Activated naive CD8-positive, alpha-beta T cell (primary cell): ENCODE measurements around the gene TMEM238L.

Source experiments
- H3K27ac Mint-ChIP-seq: one replicate; pipeline ENCODE4 v1.8.0; 2021; ENCODE audit warnings: mixed read lengths
- H3K27me3 Mint-ChIP-seq: one replicate; pipeline ENCODE4 v1.8.0; 2021; ENCODE audit warnings: mixed read lengths
- H3K36me3 Mint-ChIP-seq: one replicate; pipeline ENCODE4 v1.8.0; 2021; ENCODE audit warnings: mixed read lengths
- H3K4me1 Mint-ChIP-seq: one replicate; pipeline ENCODE4 v1.8.0; 2021; ENCODE audit warnings: low read depth, mixed read lengths
- H3K4me3 Mint-ChIP-seq: one replicate; pipeline ENCODE4 v1.8.0; 2021; ENCODE audit warnings: mild to moderate bottlenecking, mixed read lengths
- H3K9me3 Mint-ChIP-seq: one replicate; pipeline ENCODE4 v1.8.0; 2021; ENCODE audit warnings: low read depth, mixed read lengths

TMEM238L gene

GRCh38 chr17:10793256-10793655, 10.6 kb downstream of the TMEM238L start:
- H3K36me3 Mint-ChIP-seq, result no peaks in the 10 kb centered on the region
- no peaks in the 10 kb centered on the region for H3K4me1 Mint-ChIP-seq
- H3K27ac Mint-ChIP-seq, result no peak overlapping the region
- H3K9me3 Mint-ChIP-seq, result no peaks in the 10 kb centered on the region
- H3K27me3 Mint-ChIP-seq, result no peaks in the 10 kb centered on the region
- H3K4me3 Mint-ChIP-seq, result no peak overlapping the region

GRCh38 chr17:10792151-10792550, 11.7 kb downstream of the TMEM238L start:
- Mint-ChIP-seq H3K4me3 (no peak overlapping the region), H3K36me3 (no peaks in the 10 kb centered on the region), H3K9me3 (no peaks in the 10 kb centered on the region)

GRCh38 chr17:10790491-10791401, 13.2 kb downstream of the TMEM238L start:
- H3K4me3 Mint-ChIP-seq, result no peak overlapping the region
- peaks cover 3% of the 10 kb centered on the region for H3K27me3 Mint-ChIP-seq
- H3K27ac Mint-ChIP-seq, result no peak overlapping the region
- H3K36me3 Mint-ChIP-seq, result no peaks in the 10 kb centered on the region
- no peaks in the 10 kb centered on the region for H3K9me3 Mint-ChIP-seq
- no peaks in the 10 kb centered on the region for H3K4me1 Mint-ChIP-seq

More at GRCh38 chr17:10792151-10792550, 11.7 kb downstream of the TMEM238L start:
- no peaks in the 10 kb centered on the region for H3K27me3 Mint-ChIP-seq
- H3K4me1 Mint-ChIP-seq, result no peaks in the 10 kb centered on the region
- no peak overlapping the region for H3K27ac Mint-ChIP-seq

- H3K4me1 Mint-ChIP-seq, result no peaks in the 10 kb centered on the region
- H3K36me3 Mint-ChIP-seq, result peaks cover 4% of the 10 kb centered on the region
- no peak overlapping the region for H3K4me3 Mint-ChIP-seq
- H3K27ac Mint-ChIP-seq, result no peak overlapping the region
- H3K27me3 Mint-ChIP-seq, result peaks cover 3% of the 10 kb centered on the region
- no peaks in the 10 kb centered on the region for H3K9me3 Mint-ChIP-seq
These were observed 14.1 kb downstream of the TMEM238L start for GRCh38 chr17:10789694-10790271.

- Mint-ChIP-seq H3K4me1 (no peaks in the 10 kb centered on the region), H3K4me3 (no peak overlapping the region), H3K36me3 (peaks cover 13% of the 10 kb centered on the region), H3K9me3 (peaks cover 10% of the 10 kb centered on the region), H3K27me3 (peaks cover 3% of the 10 kb centered on the region), H3K27ac (no peak overlapping the region)
These were observed 16.4 kb downstream of the TMEM238L start for GRCh38 chr17:10787306-10788045.

- peaks cover 10% of the 10 kb centered on the region for H3K9me3 Mint-ChIP-seq
- H3K27me3 Mint-ChIP-seq, result peaks cover 3% of the 10 kb centered on the region
- H3K4me3 Mint-ChIP-seq, result no peak overlapping the region
- H3K4me1 Mint-ChIP-seq, result no peaks in the 10 kb centered on the region
- peaks cover 15% of the 10 kb centered on the region for H3K36me3 Mint-ChIP-seq
- no peak overlapping the region for H3K27ac Mint-ChIP-seq
These were observed 18.6 kb downstream of the TMEM238L start for GRCh38 chr17:10785295-10785694.

- Mint-ChIP-seq H3K27me3 (no peaks in the 10 kb centered on the region), H3K27ac (no peak overlapping the region), H3K4me1 (no peaks in the 10 kb centered on the region), H3K4me3 (no peak overlapping the region), H3K36me3 (peaks cover 15% of the 10 kb centered on the region), H3K9me3 (peaks cover 10% of the 10 kb centered on the region)
These were observed 24.3 kb downstream of the TMEM238L start for GRCh38 chr17:10779609-10780008.

GRCh38 chr17:10777890-10778289, 26.0 kb downstream of the TMEM238L start:
- Mint-ChIP-seq H3K4me1 (no peaks in the 10 kb centered on the region), H3K9me3 (peaks cover 4% of the 10 kb centered on the region), H3K36me3 (peaks cover 8% of the 10 kb centered on the region), H3K4me3 (no peak overlapping the region), H3K27me3 (no peaks in the 10 kb centered on the region), H3K27ac (no peak overlapping the region)

GRCh38 chr17:10777131-10777807, 26.6 kb downstream of the TMEM238L start:
- Mint-ChIP-seq H3K36me3 (peaks cover 6% of the 10 kb centered on the region), H3K27ac (no peak overlapping the region), H3K4me1 (no peaks in the 10 kb centered on the region), H3K9me3 (no peaks in the 10 kb centered on the region), H3K4me3 (no peak overlapping the region), H3K27me3 (no peaks in the 10 kb centered on the region)

GRCh38 chr17:10776381-10776780, 27.5 kb downstream of the TMEM238L start:
- no peaks in the 10 kb centered on the region for H3K27me3 Mint-ChIP-seq
- H3K27ac Mint-ChIP-seq, result no peak overlapping the region
- H3K36me3 Mint-ChIP-seq, result peaks cover 9% of the 10 kb centered on the region
- no peaks in the 10 kb centered on the region for H3K4me1 Mint-ChIP-seq
- no peak overlapping the region for H3K4me3 Mint-ChIP-seq
- H3K9me3 Mint-ChIP-seq, result no peaks in the 10 kb centered on the region

GRCh38 chr17:10775740-10776356, 28.1 kb downstream of the TMEM238L start:
- Mint-ChIP-seq H3K4me3 (no peak overlapping the region), H3K4me1 (no peaks in the 10 kb centered on the region), H3K27ac (no peak overlapping the region), H3K9me3 (no peaks in the 10 kb centered on the region), H3K36me3 (peaks cover 10% of the 10 kb centered on the region), H3K27me3 (no peaks in the 10 kb centered on the region)

- H3K36me3 Mint-ChIP-seq, result peaks cover 8% of the 10 kb centered on the region
- H3K4me3 Mint-ChIP-seq, result no peak overlapping the region
- no peaks in the 10 kb centered on the region for H3K4me1 Mint-ChIP-seq
- no peaks in the 10 kb centered on the region for H3K27me3 Mint-ChIP-seq
- H3K9me3 Mint-ChIP-seq, result no peaks in the 10 kb centered on the region
- H3K27ac Mint-ChIP-seq, result no peak overlapping the region
These were observed 28.8 kb downstream of the TMEM238L start for GRCh38 chr17:10775058-10775457.

- Mint-ChIP-seq H3K4me1 (no peaks in the 10 kb centered on the region), H3K27me3 (no peaks in the 10 kb centered on the region), H3K9me3 (no peaks in the 10 kb centered on the region), H3K27ac (no peak overlapping the region), H3K4me3 (no peak overlapping the region), H3K36me3 (peaks cover 8% of the 10 kb centered on the region)
These were observed 30.5 kb downstream of the TMEM238L start for GRCh38 chr17:10773391-10773790.
